HG03045 (cell line): Measurements from ENCODE around the gene USP17L17.
"Not testable (repeated sequence)": the region's sequence is repeated elsewhere in the genome, so short reads cannot be mapped to it uniquely, and the experiment has no call there.

Experiments used
- ATAC-seq: cut with Tn5 transposase; IDR thresholded peaks from one replicate; pipeline ENCODE4 v1.9.1; 2021; ENCODE audit warnings: mild to moderate bottlenecking, moderate library complexity; ENCODE audit not compliant: unreplicated experiment

Gene USP17L17

DNA sequence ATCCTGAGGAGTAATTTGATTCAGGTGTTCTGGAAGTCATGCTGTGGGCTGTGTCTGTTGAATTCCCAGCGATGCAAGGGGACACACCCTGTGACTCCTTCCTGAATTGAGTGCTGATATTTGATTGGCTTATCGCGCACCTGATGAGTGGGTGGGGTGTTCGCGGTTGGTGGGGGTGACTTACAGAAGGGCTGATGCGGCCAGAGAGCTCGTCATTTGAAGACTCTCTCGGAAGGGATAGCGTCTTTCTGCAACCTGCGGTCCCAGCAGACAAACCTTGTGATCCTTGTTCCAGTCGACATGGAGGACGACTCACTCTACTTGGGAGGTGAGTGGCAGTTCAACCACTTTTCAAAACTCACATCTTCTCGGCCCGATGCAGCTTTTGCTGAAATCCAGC, at the start of gene USP17L17:
Gene USP17L17 (plus strand): TSS at position 301 of the 400 bp plus-strand sequence. CDS start 0 bp downstream, at position 301.
- not testable (repeated sequence) for ATAC-seq

DNA sequence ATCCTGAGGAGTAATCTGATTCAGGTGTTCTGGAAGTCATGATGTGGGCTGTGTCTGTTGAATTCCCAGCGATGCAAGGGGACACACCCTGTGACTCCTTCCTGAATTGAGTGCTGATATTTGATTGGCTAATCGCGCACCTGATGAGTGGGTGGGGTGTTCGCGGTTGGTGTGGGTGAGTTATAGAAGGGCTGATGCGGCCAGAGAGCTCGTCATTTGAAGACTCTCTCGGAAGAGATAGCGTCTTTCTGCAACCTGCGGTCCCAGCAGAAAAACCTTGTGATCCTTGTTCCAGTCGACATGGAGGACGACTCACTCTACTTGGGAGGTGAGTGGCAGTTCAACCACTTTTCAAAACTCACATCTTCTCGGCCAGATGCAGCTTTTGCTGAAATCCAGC, 33.3 kb upstream of the USP17L17 start, which contains the start of gene USP17L10:
Gene USP17L10 (plus strand): TSS at position 301 of the 400 bp plus-strand sequence. CDS start 0 bp downstream, at position 301.
- not testable (repeated sequence) for ATAC-seq

DNA sequence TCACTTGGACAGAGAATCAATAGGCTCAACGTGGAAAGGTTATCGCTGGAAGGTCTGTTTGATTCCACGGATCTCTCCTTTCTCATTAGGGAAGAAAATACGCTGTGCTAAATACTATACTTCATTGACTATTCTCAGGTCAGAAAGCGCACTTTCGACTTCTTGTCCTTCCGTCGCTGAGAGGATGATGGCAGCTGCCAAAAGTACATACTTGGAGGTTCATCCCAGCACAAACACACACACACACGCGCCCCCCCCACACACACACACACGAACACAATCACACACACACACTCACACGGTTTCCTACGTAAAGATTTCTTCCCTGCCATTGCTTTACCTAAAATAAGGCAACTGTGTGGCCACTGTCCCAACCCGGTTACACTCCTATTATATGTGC, 29.0 kb upstream of the USP17L17 start:
- not testable (repeated sequence) for ATAC-seq

DNA sequence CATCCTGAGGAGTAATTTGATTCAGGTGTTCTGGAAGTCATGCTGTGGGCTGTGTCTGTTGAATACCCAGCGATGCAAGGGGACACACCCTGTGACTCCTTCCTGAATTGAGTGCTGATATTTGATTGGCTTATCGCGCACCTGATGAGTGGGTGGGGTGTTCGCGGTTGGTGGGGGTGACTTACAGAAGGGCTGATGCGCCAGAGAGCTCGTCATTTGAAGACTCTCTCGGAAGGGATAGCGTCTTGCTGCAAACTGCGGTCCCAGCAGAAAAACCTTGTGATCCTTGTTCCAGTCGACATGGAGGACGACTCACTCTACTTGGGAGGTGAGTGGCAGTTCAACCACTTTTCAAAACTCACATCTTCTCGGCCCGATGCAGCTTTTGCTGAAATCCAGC, 28.6 kb upstream of the USP17L17 start, which contains the start of gene USP17L11:
Gene USP17L11 (plus strand): TSS at position 301 of the 400 bp plus-strand sequence. CDS start 0 bp downstream, at position 301.
- ATAC-seq = not testable (repeated sequence)

DNA sequence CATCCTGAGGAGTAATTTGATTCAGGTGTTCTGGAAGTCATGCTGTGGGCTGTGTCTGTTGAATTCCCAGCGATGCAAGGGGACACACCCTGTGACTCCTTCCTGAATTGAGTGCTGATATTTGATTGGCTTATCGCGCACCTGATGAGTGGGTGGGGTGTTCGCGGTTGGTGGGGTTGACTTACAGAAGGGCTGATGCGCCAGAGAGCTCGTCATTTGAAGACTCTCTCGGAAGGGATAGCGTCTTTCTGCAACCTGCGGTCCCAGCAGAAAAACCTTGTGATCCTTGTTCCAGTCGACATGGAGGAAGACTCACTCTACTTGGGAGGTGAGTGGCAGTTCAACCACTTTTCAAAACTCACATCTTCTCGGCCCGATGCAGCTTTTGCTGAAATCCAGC, 23.8 kb upstream of the USP17L17 start, which contains the start of gene USP17L12:
Gene USP17L12 (plus strand): TSS at position 301 of the 400 bp plus-strand sequence. CDS start 0 bp downstream, at position 301.
- not testable (repeated sequence) for ATAC-seq

GRCh38 chr4:9224596-9224995, 19.1 kb upstream of the USP17L17 start, which contains the start of gene USP17L13:
Gene USP17L13 (plus strand): TSS chr4:9224896. CDS start chr4:9224896, 0 bp downstream.
- not testable (repeated sequence) for ATAC-seq

GRCh38 chr4:9230249-9230648, 13.4 kb upstream of the USP17L17 start:
- ATAC-seq = not testable (repeated sequence)

DNA sequence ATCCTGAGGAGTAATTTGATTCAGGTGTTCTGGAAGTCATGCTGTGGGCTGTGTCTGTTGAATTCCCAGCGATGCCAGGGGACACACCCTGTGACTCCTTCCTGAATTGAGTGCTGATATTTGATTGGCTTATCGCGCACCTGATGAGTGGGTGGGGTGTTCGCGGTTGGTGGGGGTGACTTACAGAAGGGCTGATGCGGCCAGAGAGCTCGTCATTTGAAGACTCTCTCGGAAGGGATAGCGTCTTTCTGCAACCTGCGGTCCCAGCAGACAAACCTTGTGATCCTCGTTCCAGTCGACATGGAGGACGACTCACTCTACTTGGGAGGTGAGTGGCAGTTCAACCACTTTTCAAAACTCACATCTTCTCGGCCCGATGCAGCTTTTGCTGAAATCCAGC, 9.6 kb upstream of the USP17L17 start, which contains the start of gene USP17L15:
Gene USP17L15 (plus strand): TSS at position 301 of the 400 bp plus-strand sequence. CDS start 0 bp downstream, at position 301.
- ATAC-seq = not testable (repeated sequence)

- ATAC-seq = not testable (repeated sequence)
Measured at GRCh38 chr4:9238461-9238860, 5.2 kb upstream of the USP17L17 start.

- ATAC-seq = not testable (repeated sequence)
Measured at GRCh38 chr4:9247953-9248680, 4.4 kb downstream of the USP17L17 start, which contains the start of gene USP17L18. Gene USP17L18 (plus strand): TSS chr4:9248630. CDS start chr4:9248630, 0 bp downstream.

GRCh38 chr4:9253078-9253477, 9.4 kb downstream of the USP17L17 start, which contains the start of gene USP17L19:
Gene USP17L19 (plus strand): TSS chr4:9253378. CDS start chr4:9253378, 0 bp downstream.
- not testable (repeated sequence) for ATAC-seq

DNA sequence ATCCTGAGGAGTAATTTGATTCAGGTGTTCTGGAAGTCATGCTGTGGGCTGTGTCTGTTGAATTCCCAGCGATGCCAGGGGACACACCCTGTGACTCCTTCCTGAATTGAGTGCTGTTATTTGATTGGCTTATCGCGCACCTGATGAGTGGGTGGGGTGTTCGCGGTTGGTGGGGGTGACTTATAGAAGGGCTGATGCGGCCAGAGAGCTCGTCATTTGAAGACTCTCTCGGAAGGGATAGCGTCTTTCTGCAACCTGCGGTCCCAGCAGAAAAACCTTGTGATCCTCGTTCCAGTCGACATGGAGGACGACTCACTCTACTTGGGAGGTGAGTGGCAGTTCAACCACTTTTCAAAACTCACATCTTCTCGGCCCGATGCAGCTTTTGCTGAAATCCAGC, 14.1 kb downstream of the USP17L17 start, which contains the start of gene USP17L20:
Gene USP17L20 (plus strand): TSS at position 301 of the 400 bp plus-strand sequence. CDS start 0 bp downstream, at position 301.
- ATAC-seq = not testable (repeated sequence)

DNA sequence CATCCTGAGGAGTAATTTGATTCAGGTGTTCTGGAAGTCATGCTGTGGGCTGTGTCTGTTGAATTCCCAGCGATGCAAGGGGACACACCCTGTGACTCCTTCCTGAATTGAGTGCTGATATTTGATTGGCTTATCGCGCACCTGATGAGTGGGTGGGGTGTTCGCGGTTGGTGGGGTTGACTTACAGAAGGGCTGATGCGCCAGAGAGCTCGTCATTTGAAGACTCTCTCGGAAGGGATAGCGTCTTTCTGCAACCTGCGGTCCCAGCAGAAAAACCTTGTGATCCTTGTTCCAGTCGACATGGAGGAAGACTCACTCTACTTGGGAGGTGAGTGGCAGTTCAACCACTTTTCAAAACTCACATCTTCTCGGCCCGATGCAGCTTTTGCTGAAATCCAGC, 18.9 kb downstream of the USP17L17 start, which contains the start of gene USP17L21:
Gene USP17L21 (plus strand): TSS at position 301 of the 400 bp plus-strand sequence. CDS start 0 bp downstream, at position 301.
- not testable (repeated sequence) for ATAC-seq

- not testable (repeated sequence) for ATAC-seq
Measured at GRCh38 chr4:9267319-9267718, 23.6 kb downstream of the USP17L17 start, which contains the start of gene USP17L22. Gene USP17L22 (plus strand): TSS chr4:9267619. CDS start chr4:9267619, 0 bp downstream.

- not testable (repeated sequence) for ATAC-seq
Measured at GRCh38 chr4:9271719-9272118, 28.0 kb downstream of the USP17L17 start.
